Testis (tissue), 3 donors: ENCODE measurements around the gene GPR31. TPM values are rescaled to one million over a fixed set of nuclear protein-coding genes. Genes with fewer than 3 reads are reported as not detected.

Source experiments
- DNase-seq: peaks from one replicate; pipeline ENCODE4 v3.0.0-alpha.2; 2019
- H3K27ac ChIP-seq, 2 donors: fragments of 200-600 bp; sonication (generic); one replicate each; pipeline ENCODE4 v1.5.1; 2019
- H3K27me3 ChIP-seq: fragments of 200-600 bp; sonication (generic); one replicate; pipeline ENCODE4 v1.5.1; 2019
- H3K36me3 ChIP-seq: fragments of 200-600 bp; sonication (generic); one replicate; pipeline ENCODE4 v1.5.1; 2017; ENCODE audit warnings: low read depth; ENCODE audit errors: missing control alignments
- H3K4me1 ChIP-seq: fragments of 200-600 bp; sonication (generic); one replicate; pipeline ENCODE4 v1.5.1; 2019
- H3K4me3 ChIP-seq, 2 donors: fragments of 200-600 bp; sonication (generic); one replicate each; pipeline ENCODE4 v1.5.1; 2017 to 2019
- H3K9me3 ChIP-seq: fragments of 200-600 bp; sonication (generic); one replicate; pipeline ENCODE4 v1.5.1; 2017
- CTCF ChIP-seq, 3 experiments: fragments of 450-650 bp in 2 of 3; fragments of 200-600 bp in 1 of 3; sonication (generic) in 1 of 3; IDR thresholded peaks; one replicate each; pipeline ENCODE4 v1.5.1; 2016 to 2019; ENCODE audit warnings: antibody characterized with exemption in 3 of 3, mild to moderate bottlenecking in 2 of 3, moderate library complexity in 1 of 3
- POLR2A ChIP-seq: fragments of 450-650 bp; IDR thresholded peaks from one replicate; pipeline ENCODE4 v1.6.1; 2017; ENCODE audit warnings: antibody characterized with exemption, mild to moderate bottlenecking, moderate library complexity
- WGBS, 2 donors: methylation state at CpG; one replicate each; pipeline ENCODE4 v1.1.5; 2018; 5-methylcytosine and 5-hydroxymethylcytosine counted together
- intact Hi-C: fragments of 100-400 bp; cut with DNase I; formaldehyde crosslinking; loops from one replicate; pipeline ENCODE4 v1.15.1; 2023; ENCODE audit warnings: low total_unique reads
- polyA plus RNA-seq: library from polyadenylated mRNA; stranded (reverse); fragments of 350-450 nt; fragmentation: Illumina TruSeq; extraction: RNeasy Lipid Tissue Mini Kit (QIAGEN cat#74804); gene quantifications from one replicate; pipeline ENCODE4 v1.2.3, GENCODE V29; 2014; ENCODE audit warnings: low read depth, low replicate concordance; ENCODE audit not compliant: insufficient read depth
- total RNA-seq, 2 donors: library from RNA; depleted of rRNA; stranded (reverse); fragments of >200 nt; gene quantifications; one replicate each; pipeline ENCODE4 v1.2.3, GENCODE V29; 2016

GPR31 gene
- total and polyA plus RNA-seq, 3 donors from 2014 or later = 0.19 to 0.71 (median 0.20) TPM

DNA sequence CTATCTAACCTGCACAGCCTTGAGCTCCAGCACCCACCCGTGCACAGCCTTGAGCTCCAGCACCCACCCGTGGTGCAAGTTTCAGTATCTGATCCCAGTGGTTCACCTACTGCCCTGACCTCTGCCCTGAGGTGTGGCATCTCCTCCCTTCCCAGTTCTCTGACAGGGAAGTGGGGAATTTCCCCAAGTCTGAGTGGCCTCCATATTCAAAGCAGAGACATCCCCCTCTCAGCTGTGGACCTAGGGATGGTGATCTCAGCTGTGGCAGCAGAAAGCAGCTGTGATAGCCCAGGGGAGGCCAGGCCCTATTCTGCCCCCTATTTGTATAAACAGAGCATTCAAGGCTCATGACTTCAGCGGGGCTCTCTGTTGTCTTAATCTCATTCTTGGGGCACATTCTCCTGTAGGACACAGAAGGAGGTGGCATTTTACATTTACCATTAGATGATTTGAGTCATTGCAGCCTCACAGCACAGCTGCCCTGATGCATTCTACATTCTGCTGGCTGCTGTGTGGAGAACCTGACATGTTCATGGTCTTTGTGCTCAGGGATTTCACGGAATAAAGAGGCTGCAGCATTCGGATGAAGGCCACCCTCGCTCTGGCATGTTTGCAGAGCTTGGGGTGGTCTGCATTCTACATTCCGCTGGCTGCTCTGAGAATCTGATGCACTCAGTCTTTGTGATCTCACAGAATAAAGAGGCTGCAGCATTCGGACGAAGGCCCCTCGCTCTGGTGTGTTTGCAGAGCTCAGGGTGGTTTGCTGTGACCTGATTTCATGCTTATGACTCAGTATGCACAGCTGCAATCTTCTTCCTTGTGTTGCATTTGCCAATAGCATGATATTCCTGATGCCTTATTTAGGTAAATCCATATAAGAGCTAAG lies 16.9 kb downstream of the GPR31 start:
- intact Hi-C loops = loop anchor here (10.0 kb wide), 1 partner anchor 366 kb away; no protein-coding TSS in a partner anchor
- H3K27ac ChIP-seq = no peak overlapping the region
- 80 to 83% methylated on average over 9 to 10 of the region's 10 CpGs for WGBS, 2 donors

DNA sequence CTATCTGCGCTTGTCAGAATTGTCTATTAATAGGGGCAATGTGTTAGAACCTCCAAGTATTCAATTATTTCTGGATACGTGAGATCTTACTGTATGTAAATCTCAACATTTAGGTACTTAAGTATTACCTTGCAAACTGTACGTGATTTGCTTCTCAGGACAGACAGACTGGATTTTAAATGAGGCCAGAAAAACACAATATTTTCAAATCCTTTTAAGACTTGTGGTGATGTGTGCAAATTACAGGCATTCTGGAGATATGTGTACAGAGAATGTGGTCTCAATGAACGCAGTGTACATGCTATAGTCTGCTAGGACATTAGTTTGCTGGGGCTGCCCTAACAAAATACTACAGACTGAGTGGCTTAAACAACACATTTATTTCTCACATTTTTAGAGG lies 18.0 kb downstream of the GPR31 start:
- Histone ChIP-seq H3K9me3 (no peaks in the 10 kb centered on the region), H3K27me3 (no peaks in the 10 kb centered on the region), H3K36me3 (no peaks in the 10 kb centered on the region), H3K27ac (no peak overlapping the region), H3K4me1 (no peaks in the 10 kb centered on the region), H3K4me3 (no peak overlapping the region)
- intact Hi-C loops = loop anchor here (10.0 kb wide), 1 partner anchor 365 kb away; no protein-coding TSS in a partner anchor
- 94% methylated on average over 4 of the region's 4 CpGs for WGBS, 2 donors
- no peak for TF ChIP-seq POLR2A
- TF ChIP-seq CTCF (IDR thresholded peaks at IDR 0.05) = peak in 1 of 3 experiments; percentile 10
- DNase-seq = no peak

More for the DNA sequence above, 16.9 kb downstream of the GPR31 start:
- TF ChIP-seq CTCF (IDR thresholded peaks at IDR 0.05) = no peak
- no peak for TF ChIP-seq POLR2A
- H3K36me3 ChIP-seq = no peaks in the 10 kb centered on the region
- H3K9me3 ChIP-seq = no peaks in the 10 kb centered on the region
- no peak overlapping the region for H3K4me3 ChIP-seq
- no peak for DNase-seq
- no peaks in the 10 kb centered on the region for H3K4me1 ChIP-seq
- H3K27me3 ChIP-seq = no peaks in the 10 kb centered on the region

DNA sequence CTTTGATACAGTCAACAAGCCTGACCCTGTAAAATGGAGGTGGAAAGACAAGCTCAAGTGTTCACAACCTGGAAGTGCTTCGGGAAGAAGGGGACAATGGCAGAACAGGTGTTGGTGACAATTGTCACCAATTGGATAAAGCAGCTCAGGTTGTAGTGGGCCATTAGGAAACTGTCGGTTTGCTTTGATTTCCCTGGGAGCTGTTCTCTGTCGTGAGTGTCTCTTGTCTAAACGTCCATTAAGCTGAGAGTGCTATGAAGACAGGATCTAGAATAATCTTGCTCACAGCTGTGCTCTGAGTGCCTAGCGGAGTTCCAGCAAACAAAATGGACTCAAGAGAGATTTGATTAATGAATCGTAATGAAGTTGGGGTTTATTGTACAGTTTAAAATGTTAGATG lies 19.9 kb downstream of the GPR31 start:
- TF ChIP-seq CTCF (IDR thresholded peaks at IDR 0.05) (no peak), POLR2A (no peak)
- Histone ChIP-seq H3K36me3 (no peaks in the 10 kb centered on the region), H3K27me3 (no peaks in the 10 kb centered on the region), H3K4me1 (no peaks in the 10 kb centered on the region), H3K4me3 (no peak overlapping the region), H3K27ac (no peak overlapping the region), H3K9me3 (no peaks in the 10 kb centered on the region)
- 75 to 82% methylated on average over 6 of the region's 6 CpGs for WGBS, 2 donors
- intact Hi-C loops = no loop called here
- DNase-seq = no peak

DNA sequence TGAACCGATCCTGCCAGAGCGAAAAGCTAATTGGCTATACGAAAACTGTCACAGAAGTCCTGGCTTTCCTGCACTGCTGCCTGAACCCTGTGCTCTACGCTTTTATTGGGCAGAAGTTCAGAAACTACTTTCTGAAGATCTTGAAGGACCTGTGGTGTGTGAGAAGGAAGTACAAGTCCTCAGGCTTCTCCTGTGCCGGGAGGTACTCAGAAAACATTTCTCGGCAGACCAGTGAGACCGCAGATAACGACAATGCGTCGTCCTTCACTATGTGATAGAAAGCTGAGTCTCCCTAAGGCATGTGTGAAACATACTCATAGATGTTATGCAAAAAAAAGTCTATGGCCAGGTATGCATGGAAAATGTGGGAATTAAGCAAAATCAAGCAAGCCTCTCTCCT lies 20.7 kb downstream of the GPR31 start:
- Histone ChIP-seq H3K27ac (no peak overlapping the region), H3K9me3 (no peaks in the 10 kb centered on the region), H3K4me3 (no peak overlapping the region), H3K4me1 (no peaks in the 10 kb centered on the region), H3K36me3 (no peaks in the 10 kb centered on the region), H3K27me3 (no peaks in the 10 kb centered on the region)
- intact Hi-C loops = no loop called here
- TF ChIP-seq CTCF (IDR thresholded peaks at IDR 0.05) = no peak
- TF ChIP-seq POLR2A = no peak
- 80 to 90% methylated on average over 10 of the region's 10 CpGs for WGBS, 2 donors
- no peak for DNase-seq
